GM19395 (cell line): ENCODE measurements around the gene C2CD5.

ENCODE experiments used
- ATAC-seq: cut with Tn5 transposase; IDR thresholded peaks from one replicate; pipeline ENCODE4 v1.9.1; 2021; ENCODE audit warnings: mild to moderate bottlenecking, moderate library complexity; ENCODE audit not compliant: unreplicated experiment

C2CD5 gene

DNA sequence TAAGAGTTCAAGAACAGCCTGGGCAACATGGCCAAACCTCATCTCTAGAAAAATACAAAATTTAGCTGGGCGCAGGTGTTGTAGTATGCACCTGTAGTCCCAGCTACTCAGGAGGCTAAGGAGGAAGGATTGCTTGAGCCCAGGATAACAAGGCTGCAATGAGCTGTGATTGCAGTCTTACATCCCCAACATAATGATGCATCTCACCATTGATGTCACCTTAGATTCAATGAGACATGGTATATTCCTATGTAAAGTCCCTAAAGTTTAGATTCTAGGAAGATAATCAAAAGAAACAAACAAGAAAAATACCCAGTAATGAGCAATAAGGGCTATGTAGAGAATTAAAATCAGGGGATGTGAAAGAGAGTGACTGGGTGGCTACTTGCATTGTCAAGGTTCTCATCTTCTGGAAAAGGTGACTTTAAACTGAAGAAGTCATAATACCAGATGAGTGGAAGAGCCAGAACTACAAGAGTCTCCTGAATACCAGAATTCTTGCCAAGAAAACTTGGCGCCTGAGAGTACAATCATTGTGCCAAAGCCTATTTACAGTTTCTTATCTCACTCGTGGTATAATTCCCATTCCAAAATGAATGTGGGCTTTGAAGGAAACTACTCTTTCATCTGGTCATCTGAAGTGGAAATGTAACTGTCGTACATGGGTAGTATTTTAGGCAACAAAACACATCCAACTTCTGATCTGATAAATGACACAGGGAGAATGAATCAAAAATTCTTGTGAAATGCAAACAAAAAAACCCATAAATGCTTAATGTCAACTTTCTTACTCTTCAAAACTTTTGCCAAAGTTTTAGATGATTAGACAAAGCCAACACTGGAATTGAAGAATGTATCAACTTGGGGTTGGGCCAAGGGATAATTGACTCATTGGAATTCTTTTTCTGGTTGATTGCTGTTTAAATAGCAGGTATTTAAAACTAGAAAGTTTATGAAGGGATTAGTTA lies 128.7 kb downstream of the C2CD5 start:
- ATAC-seq, result no peak

DNA sequence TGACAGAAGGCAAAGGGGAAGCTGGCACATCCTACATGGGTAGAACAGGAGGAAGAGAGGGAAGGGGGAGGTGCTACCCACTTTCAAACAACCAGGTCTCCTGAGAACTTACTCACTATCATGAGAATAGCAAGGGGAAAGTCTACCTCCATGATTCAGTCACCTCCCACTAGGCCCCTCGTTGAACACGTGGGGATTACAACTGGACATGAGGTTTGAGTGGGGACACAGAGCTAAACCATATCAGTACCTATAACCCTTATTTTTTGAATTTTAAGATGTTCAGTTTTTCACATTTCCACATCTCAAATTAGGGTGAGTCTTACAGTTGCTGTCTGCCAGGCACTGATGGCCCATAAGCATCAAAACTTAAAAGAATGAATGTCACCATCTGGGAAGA lies 129.6 kb downstream of the C2CD5 start:
- ATAC-seq, result no peak

DNA sequence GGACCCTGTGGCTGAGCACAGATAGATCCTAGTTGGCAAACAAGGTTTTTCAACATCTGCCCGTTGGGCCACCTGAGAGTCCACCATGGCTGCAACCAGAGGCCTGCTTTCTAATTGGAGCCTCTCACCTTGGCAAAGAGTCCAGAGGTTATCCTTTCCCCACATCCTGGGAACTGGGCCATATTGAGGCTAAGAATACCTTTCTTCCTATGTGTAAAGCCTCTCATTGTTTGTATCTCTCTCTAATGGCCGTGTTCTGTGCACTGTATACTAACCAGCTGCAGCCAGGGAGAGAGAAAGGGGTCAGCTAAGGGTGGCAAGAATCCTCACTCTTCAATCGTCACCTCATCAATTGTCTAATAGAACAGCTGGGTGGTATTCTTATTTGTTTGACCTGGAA lies 130.8 kb downstream of the C2CD5 start:
- no peak for ATAC-seq

DNA sequence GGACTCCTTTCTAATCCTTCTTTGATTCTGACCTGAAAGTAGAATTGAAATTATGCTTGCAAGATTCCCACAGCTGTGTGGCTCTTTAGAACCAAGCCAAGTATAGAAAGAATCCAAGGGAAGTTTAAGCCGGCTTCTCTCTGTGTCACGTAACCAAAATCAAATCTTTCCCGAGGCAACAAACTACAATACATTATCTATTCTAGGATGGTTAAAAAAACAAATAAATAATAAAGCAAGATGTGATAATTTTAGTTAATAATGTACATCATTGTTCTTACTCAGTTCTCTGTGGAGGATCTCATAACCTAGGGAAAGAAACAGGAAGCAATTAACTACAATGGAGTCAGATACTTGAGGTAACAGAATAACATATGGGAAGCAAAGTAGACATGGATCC lies 131.8 kb downstream of the C2CD5 start:
- no peak for ATAC-seq

DNA sequence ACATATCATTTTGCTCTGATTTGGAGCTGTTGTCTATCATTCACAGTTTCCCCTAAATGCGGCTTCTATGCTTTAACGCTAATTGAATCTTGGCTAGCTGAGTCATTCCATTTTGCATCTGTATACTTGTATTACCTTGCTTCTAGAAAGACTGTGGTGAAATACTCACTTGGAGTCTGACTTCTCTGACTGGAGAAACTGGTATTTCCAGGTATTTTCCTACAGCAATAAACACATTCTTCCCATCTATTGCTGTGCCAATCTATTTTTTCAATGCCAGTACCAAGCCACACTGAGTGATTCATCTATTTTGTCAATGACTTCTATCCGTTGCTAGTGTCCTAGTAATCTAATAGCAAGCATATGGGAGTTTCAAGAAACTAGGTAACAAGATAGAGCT lies 133.9 kb downstream of the C2CD5 start:
- ATAC-seq, result no peak

DNA sequence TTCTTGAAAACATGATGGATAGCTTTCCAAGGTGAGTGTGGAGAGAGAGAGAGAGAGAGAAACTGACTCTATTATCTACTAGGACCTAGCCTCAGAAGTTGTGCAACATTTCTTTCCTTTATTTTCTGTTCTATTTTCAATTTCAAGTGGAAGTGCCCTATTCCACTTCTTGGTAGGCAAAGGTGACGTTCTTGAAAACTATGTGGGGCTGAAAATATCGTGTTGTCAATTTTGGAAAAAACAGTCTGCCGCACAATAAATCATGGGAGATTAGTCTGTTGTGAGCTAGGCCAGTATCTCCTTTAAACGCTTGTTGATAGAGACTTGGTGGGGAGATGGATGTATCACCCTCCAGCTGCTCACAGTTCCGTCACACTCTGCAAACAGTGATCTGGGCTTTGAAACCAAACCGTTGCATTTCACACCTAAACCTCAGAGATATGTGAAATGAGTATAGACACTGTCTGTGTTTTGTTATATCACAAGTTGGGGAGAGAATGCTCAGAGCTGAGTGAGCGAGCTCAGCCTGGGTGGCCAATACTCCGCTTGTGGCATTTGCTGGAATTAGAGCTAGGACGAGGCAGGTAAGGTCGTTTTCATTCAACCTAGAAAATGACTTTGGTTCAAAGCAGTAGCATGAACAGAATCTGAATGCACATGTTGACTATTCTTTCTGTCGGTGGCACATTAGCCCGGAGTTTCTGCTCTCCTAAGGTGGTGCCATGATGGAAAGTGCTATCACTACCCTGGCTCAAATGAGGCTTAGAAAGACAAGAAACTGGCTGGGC lies 134.8 kb downstream of the C2CD5 start:
- peak; percentile 98 for ATAC-seq

DNA sequence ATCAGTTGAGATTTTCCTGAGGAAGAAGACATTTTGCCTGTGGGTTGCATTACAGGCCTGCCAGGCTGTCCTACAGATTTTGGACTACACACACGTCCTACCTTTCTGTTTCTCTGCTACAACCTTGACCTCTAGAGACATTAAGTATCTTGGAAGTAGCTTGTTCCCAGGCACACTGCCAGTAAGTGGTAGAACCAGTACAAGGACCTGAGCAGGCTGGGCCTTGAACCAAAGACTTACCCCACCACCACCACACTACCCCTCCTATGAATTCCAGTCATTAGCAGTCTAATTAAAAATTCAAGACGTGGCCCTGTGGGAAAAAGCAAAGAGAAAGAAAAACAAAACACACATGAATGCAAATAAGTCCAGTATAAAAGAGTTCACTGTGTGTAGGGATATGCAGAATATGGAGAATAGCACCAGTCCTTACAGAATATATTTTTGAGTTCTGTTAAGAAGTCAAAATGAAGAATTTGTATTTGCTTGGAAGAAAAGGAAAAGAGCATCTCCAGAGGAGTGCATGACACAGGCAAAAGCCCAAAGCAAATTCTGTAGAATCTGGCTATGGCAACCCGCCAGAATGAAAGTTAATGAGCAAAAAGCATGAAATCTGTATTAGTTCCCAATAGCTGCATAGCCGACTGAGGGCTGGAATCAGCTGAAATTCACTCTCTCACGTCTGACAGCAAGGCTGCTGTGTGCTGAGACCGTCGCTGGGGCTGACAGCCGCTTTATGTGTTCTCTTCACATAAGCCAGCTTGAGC lies 135.5 kb downstream of the C2CD5 start:
- ATAC-seq, result peak; percentile 10

DNA sequence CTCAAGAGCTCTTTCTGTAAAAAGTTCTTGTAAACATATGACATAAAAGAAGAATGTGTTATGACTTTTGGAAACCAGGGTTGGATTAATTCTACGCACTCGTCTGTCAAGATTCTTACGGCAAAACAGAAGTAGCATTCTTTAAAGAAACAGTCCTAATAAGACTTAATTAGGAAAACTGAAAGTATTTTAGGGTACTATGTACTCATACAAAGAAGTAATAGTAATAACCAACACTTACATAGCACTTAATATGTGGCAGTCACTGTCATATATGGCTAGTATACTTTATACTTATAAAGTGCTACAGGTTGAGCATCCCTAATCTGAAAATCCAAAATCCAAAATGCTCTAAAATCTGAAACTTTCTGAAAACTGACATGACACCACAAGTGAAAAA lies 136.9 kb downstream of the C2CD5 start:
- no peak for ATAC-seq

DNA sequence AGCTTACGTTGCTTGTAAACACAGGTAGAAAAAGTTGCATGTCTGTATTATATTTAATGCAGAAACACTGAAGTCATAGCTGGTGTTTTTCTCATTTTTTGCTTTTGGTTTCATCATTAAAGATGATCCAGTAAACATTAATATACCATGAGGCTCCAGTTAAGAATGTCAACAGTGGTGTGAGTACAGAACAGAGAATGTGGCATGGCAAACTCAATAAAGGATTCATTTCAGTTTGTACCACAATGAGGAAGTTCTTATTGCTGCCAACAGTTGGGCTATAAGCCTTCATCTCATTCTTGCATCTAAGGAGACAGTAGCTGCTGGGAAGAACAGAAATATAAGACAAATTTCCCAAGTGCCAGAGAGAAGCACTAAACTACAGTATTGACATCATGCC lies 137.7 kb downstream of the C2CD5 start:
- ATAC-seq, result peak; percentile 37

DNA sequence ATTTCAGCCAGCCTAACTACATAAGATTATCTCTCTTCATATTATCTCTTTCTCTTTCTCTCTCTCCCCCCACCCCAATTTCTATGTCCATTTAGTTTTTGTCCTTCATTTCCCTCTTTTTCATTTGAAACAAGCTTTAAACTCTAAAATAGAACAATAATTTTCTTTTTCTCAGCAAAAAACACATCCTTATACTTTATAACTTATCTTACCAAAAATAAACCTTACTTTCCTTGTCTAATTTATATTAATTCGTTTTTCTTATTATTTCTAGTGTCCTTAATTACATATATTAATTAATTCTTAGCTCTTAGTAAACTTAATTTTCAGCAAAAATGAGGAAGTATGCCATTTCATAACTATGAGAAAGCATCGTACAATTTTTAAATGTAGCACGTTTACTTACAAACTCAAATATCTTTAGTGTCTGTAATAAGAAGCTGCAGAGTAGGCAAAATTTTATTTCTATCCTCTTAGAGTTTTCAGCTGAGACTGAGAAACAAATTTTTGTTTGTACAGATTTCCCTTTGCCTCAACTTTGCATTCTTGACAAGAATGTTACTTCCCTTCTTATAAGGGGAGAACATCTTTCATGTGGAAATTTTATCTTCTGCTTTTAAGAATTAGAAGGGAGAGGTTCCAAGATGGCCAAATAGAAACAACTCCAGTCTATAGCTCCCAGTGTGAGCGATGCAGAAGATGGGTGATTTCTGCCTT lies 144.7 kb downstream of the C2CD5 start:
- no peak for ATAC-seq
